Panc1 (cell line): ENCODE results near the gene FBXW7. TPM values are rescaled to one million over a fixed set of nuclear protein-coding genes. Genes with fewer than 3 reads are reported as not detected.

Experiments
- ATAC-seq: fragments of 200-7000 bp; cut with Tn5 transposase; 2 replicates; pipeline ENCODE4 v1.9.1; 2020; ENCODE audit warnings: mild to moderate bottlenecking, moderate library complexity
- BruUV-seq: library from RNA; stranded (reverse); fragments of 400-500 nt; replicated peaks from 2 replicates; lab custom pipeline; 2021; lab: Mats Ljungman, UMichigan
- CTCF ChIA-PET: fragments of 300-600 bp; sonication (Branson Sonifier 250); formaldehyde crosslinking; loops from one replicate; lab custom pipeline; 2022; ENCODE audit warnings: antibody characterized with exemption; lab: Charles Lee
- POLR2A ChIA-PET: fragments of 300-600 bp; sonication (Branson Sonifier 250); formaldehyde crosslinking; loops from one replicate; lab custom pipeline; 2022; ENCODE audit warnings: antibody characterized with exemption; lab: Charles Lee
- DNase-seq: peaks from one replicate; pipeline ENCODE4 v3.0.0-alpha.2; 2010; ENCODE audit warnings: low read depth, low spot score
- H3K27ac ChIP-seq: 2 replicates; pipeline ENCODE4 v1.5.1; 2011; ENCODE audit warnings: mild to moderate bottlenecking, low read length, inconsistent platforms
- H3K27me3 ChIP-seq: fragments of 200-500 bp; sonication (Bioruptor generic); 2 replicates; pipeline ENCODE4 v1.6.0; 2014; ENCODE audit warnings: low read length, inconsistent platforms; ENCODE audit not compliant: control insufficient read depth, insufficient read depth
- H3K36me3 ChIP-seq: fragments of 200-500 bp; sonication (Bioruptor generic); 2 replicates; pipeline ENCODE4 v1.5.1; 2014; ENCODE audit warnings: inconsistent platforms, mild to moderate bottlenecking, low read length, moderate library complexity; ENCODE audit not compliant: control insufficient read depth, insufficient read depth
- H3K4me1 ChIP-seq: 2 replicates; pipeline ENCODE4 v1.5.1; 2011; ENCODE audit warnings: inconsistent platforms, mild to moderate bottlenecking, low read length, moderate library complexity; ENCODE audit not compliant: control insufficient read depth, insufficient read depth
- H3K4me3 ChIP-seq, 2 experiments: 2 replicates each; pipeline ENCODE4 v1.5.1; 2011 to 2012; ENCODE audit warnings: low read depth in 2 of 2, low read length in 2 of 2, mild to moderate bottlenecking in 2 of 2, inconsistent platforms in 1 of 2, moderate library complexity in 1 of 2
- H3K9me3 ChIP-seq: fragments of 200-500 bp; sonication (Bioruptor generic); 2 replicates; pipeline ENCODE4 v1.5.1; 2014; ENCODE audit warnings: low read depth, mild to moderate bottlenecking, inconsistent platforms, low read length, moderate library complexity; ENCODE audit not compliant: control insufficient read depth, insufficient read depth
- POLR2AphosphoS5 ChIP-seq: IDR thresholded peaks from 2 replicates; pipeline ENCODE4 v1.6.1; 2012; ENCODE audit warnings: mild to moderate bottlenecking, low read depth, low read length, moderate library complexity
- SIN3A ChIP-seq: IDR thresholded peaks from 2 replicates; pipeline ENCODE4 v1.6.1; 2012; ENCODE audit warnings: low read depth, mild to moderate bottlenecking, low read length, moderate library complexity, borderline replicate concordance; ENCODE audit not compliant: insufficient read depth
- TCF7L2 ChIP-seq: IDR thresholded peaks from 2 replicates; pipeline ENCODE4 v1.6.1; 2011; ENCODE audit warnings: mild to moderate bottlenecking, low read depth, low read length, inconsistent platforms
- in situ Hi-C: cut with HindIII; loops from 2 replicates; pipeline ENCODE4 v1.10.0; 2016; ENCODE audit warnings: low sequenced_read_pairs, low pct_unique_long_range_greater_than_20kb
- intact Hi-C: fragments of 100-400 bp; cut with micrococcal nuclease; formaldehyde crosslinking; loops from one replicate; pipeline ENCODE4 v1.10.0; 2022; ENCODE audit not compliant: unreplicated experiment
- total RNA-seq: library from RNA; stranded (reverse); gene quantifications from one replicate; pipeline ENCODE4 v1.2.1, GENCODE V29; 2021; ENCODE audit not compliant: unreplicated experiment
- TF ChIP-seq, protein P1 (sequence below): fragments of 450-650 bp; IDR thresholded peaks from 2 replicates; pipeline ENCODE4 v1.5.1; 2017; ENCODE audit warnings: mild to moderate bottlenecking
- TF ChIP-seq, protein P2 (sequence below), 2 experiments: IDR thresholded peaks; 2 replicates each; pipeline ENCODE4 v1.6.1; 2011 to 2012; ENCODE audit warnings: low read depth in 2 of 2, control low read depth in 1 of 2, low read length in 1 of 2, mild to moderate bottlenecking in 1 of 2, moderate library complexity in 1 of 2; ENCODE audit not compliant: insufficient read depth in 1 of 2

FBXW7 gene
- total RNA-seq, 1 experiment from 2014 or later = 16.2 TPM

DNA sequence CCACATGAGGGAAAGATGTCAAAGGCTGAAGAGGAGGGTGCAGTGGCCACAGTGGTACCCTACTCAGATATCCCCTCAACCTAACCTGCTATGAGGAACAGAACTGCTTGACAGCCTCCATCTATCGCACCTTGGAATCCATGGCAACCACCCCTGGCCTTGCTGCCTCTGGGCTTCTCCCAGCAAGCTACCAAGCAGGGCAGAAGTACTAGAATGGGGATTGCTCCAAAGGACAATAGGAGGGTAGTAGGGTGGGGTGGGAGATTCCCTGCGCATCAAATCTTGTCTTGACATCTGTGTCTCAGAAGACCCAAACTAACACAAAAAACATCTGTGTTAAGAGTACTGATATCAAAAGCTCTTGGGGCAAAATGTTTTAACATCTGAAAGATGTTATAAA is 118.2 kb downstream of the FBXW7 start:
- Histone ChIP-seq H3K27me3 (no peaks in the 10 kb centered on the region), H3K4me3 (no peak overlapping the region), H3K27ac (no peak overlapping the region), H3K36me3 (no peaks in the 10 kb centered on the region), H3K4me1 (no peaks in the 10 kb centered on the region), H3K9me3 (no peaks in the 10 kb centered on the region)
- POLR2A ChIA-PET = no interaction called here
- DNase-seq = no peak
- TF ChIP-seq TCF7L2 (no peak), POLR2AphosphoS5 (no peak), SIN3A (no peak)
- TF ChIP-seq, protein P1, sequence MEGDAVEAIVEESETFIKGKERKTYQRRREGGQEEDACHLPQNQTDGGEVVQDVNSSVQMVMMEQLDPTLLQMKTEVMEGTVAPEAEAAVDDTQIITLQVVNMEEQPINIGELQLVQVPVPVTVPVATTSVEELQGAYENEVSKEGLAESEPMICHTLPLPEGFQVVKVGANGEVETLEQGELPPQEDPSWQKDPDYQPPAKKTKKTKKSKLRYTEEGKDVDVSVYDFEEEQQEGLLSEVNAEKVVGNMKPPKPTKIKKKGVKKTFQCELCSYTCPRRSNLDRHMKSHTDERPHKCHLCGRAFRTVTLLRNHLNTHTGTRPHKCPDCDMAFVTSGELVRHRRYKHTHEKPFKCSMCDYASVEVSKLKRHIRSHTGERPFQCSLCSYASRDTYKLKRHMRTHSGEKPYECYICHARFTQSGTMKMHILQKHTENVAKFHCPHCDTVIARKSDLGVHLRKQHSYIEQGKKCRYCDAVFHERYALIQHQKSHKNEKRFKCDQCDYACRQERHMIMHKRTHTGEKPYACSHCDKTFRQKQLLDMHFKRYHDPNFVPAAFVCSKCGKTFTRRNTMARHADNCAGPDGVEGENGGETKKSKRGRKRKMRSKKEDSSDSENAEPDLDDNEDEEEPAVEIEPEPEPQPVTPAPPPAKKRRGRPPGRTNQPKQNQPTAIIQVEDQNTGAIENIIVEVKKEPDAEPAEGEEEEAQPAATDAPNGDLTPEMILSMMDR = no peak
- TF ChIP-seq, protein P2, sequence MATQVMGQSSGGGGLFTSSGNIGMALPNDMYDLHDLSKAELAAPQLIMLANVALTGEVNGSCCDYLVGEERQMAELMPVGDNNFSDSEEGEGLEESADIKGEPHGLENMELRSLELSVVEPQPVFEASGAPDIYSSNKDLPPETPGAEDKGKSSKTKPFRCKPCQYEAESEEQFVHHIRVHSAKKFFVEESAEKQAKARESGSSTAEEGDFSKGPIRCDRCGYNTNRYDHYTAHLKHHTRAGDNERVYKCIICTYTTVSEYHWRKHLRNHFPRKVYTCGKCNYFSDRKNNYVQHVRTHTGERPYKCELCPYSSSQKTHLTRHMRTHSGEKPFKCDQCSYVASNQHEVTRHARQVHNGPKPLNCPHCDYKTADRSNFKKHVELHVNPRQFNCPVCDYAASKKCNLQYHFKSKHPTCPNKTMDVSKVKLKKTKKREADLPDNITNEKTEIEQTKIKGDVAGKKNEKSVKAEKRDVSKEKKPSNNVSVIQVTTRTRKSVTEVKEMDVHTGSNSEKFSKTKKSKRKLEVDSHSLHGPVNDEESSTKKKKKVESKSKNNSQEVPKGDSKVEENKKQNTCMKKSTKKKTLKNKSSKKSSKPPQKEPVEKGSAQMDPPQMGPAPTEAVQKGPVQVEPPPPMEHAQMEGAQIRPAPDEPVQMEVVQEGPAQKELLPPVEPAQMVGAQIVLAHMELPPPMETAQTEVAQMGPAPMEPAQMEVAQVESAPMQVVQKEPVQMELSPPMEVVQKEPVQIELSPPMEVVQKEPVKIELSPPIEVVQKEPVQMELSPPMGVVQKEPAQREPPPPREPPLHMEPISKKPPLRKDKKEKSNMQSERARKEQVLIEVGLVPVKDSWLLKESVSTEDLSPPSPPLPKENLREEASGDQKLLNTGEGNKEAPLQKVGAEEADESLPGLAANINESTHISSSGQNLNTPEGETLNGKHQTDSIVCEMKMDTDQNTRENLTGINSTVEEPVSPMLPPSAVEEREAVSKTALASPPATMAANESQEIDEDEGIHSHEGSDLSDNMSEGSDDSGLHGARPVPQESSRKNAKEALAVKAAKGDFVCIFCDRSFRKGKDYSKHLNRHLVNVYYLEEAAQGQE (IDR thresholded peaks at IDR 0.05; ENCODE audit: insufficient read depth in 1 of 2, low read depth in 2 of 2, low read length in 1 of 2) = no peak
- intact Hi-C loops (no loop called here), in situ Hi-C loops (no loop called here)
- BruUV-seq = no TSS peak
- no peak for ATAC-seq
- CTCF ChIA-PET = no interaction called here

DNA sequence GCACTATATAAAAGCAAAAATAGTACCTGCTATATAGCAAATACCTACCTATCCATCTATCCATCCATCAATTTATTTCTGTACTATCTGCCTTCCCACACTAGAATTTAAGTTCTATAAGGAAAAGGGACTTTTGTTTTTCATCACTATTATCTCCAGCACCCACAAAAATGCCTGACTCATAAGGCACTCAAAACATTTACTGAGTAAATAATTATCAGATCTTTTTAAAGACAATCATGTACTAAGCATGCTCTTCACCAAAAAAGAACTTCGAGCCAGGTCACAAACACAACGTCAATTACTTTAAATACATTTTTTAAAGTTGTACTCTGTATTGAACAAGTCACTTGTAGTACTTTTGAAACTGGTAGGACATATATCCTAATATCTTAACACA is 119.9 kb downstream of the FBXW7 start:
- Histone ChIP-seq H3K4me1 (no peaks in the 10 kb centered on the region), H3K4me3 (no peak overlapping the region), H3K27ac (no peak overlapping the region), H3K9me3 (no peaks in the 10 kb centered on the region), H3K27me3 (no peaks in the 10 kb centered on the region), H3K36me3 (no peaks in the 10 kb centered on the region)
- POLR2A ChIA-PET = no interaction called here
- in situ Hi-C loops = no loop called here
- no TSS peak for BruUV-seq
- ATAC-seq (no peak), DNase-seq (no peak)
- CTCF ChIA-PET = no interaction called here
- intact Hi-C loops = no loop called here
- TF ChIP-seq SIN3A (no peak), POLR2AphosphoS5 (no peak), TCF7L2 (no peak)
- TF ChIP-seq, protein P1 = no peak
